OCI-LY7 (cell line): ENCODE data around the gene DENND5B.

Experiments used
- CTCF ChIP-seq: fragments of 200-600 bp; sonication (generic); conservative IDR thresholded peaks from 2 replicates; pipeline ENCODE4 v1.5.1; 2014; ENCODE audit warnings: mild to moderate bottlenecking, antibody characterized with exemption, low read length, moderate library complexity, mixed read lengths
- EZH2phosphoT487 ChIP-seq: fragments of 200-600 bp; sonication (generic); IDR thresholded peaks from 2 replicates; pipeline ENCODE4 v1.6.1; 2018; ENCODE audit warnings: low read depth, borderline replicate concordance, mild to moderate bottlenecking, mixed run types, antibody characterized with exemption, low read length, moderate library complexity, mixed read lengths

- no peak for TF ChIP-seq CTCF
- TF ChIP-seq EZH2phosphoT487 = no peak
Measured at GRCh38 chr12:31366104-31366621, 224.8 kb downstream of the DENND5B start.
